ENCODE data around the gene KIF1B.

The KIF1B gene

GRCh38 chr1:10170239-10170574, 40.2 kb upstream of the KIF1B start:
- ChIA-PET POLR2A (no interaction called here), CTCF (interaction anchor here (0.6 to 1.3 kb wide), 3 partner anchors 16 to 972 kb away, joined by 3 to 4 read pairs (median 4); no protein-coding TSS in a partner anchor)
- no peak overlapping the region for H3K27ac ChIP-seq (ENCODE audit: extremely low read depth, low read depth, low read length)
- no peak overlapping the region for H3K4me3 ChIP-seq (ENCODE audit: low read depth, low read length)
- H3K9me3 ChIP-seq (ENCODE audit: control insufficient read depth, insufficient read depth, low read depth, low read length), result no peaks in the 10 kb centered on the region
- TF ChIP-seq ZNF221 (tag by site-specific recombination; IDR thresholded peaks at IDR 0.05; ENCODE audit: borderline replicate concordance) (no peak), ZNF747 (tag by site-specific recombination; IDR thresholded peaks at IDR 0.05) (no peak), ZNF280D (tag by site-specific recombination; IDR thresholded peaks at IDR 0.05) (no peak), GLIS2 (tag by site-specific recombination; IDR thresholded peaks at IDR 0.05) (no peak), ZNF692 (tag by site-specific recombination; IDR thresholded peaks at IDR 0.05) (no peak), PRDM4 (tag by site-specific recombination; IDR thresholded peaks at IDR 0.05) (no peak), ZNF302 (tag by site-specific recombination; IDR thresholded peaks at IDR 0.05; ENCODE audit: low read depth) (no peak), TCF7L2 (IDR thresholded peaks at IDR 0.05; ENCODE audit: borderline replicate concordance, low read depth, low read length) (no peak), ZBTB49 (tag by site-specific recombination; IDR thresholded peaks at IDR 0.05; ENCODE audit: low read depth) (no peak), ZSCAN16 (tag by site-specific recombination; IDR thresholded peaks at IDR 0.05) (no peak), RBAK (tag by site-specific recombination; IDR thresholded peaks at IDR 0.05) (no peak), ZNF654 (tag by site-specific recombination; IDR thresholded peaks at IDR 0.05; ENCODE audit: low read depth) (no peak), GLI2 (tag by site-specific recombination; IDR thresholded peaks at IDR 0.05; ENCODE audit: borderline replicate concordance, low read depth) (no peak), ZNF624 (tag by site-specific recombination; IDR thresholded peaks at IDR 0.05) (no peak), ZNF529 (tag by site-specific recombination; IDR thresholded peaks at IDR 0.05; ENCODE audit: insufficient replicate concordance) (no peak), ZNF639 (tag by site-specific recombination; IDR thresholded peaks at IDR 0.05) (no peak), ZNF404 (tag by site-specific recombination; IDR thresholded peaks at IDR 0.05) (no peak)
- H3K4me1 ChIP-seq (ENCODE audit: control insufficient read depth, insufficient read depth, low read length), result no peaks in the 10 kb centered on the region
- H3K36me3 ChIP-seq (ENCODE audit: control insufficient read depth in 2 of 2, insufficient read depth in 1 of 2, low read length in 2 of 2), result peaks cover 6 to 70% of the 10 kb centered on the region in 2 experiments
